Measurements from ENCODE around the gene SLC35A2.
A peak's percentile ranks its signal among the peaks of the same experiment; 100 is the strongest.
"Not testable (repeated sequence)": the region's sequence is repeated elsewhere in the genome, so short reads cannot be mapped to it uniquely, and the experiment has no call there.

Gene SLC35A2

DNA sequence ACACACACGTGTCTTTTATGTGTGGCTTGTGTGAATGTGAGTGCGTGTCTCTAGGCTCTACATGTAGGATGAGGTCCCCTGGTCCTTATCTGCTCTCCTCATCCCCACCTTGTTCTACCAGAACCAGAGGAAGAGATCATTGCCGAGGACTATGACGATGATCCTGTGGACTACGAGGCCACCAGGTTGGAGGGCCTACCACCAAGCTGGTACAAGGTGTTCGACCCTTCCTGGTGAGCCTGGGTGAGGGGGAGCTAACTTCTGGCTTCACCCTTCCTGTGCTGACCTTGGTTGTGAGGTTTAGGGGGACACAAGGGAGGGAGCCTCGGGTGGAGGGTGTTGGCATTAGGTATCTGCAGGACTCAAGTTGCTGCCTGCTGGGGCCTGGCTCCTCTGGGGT is 10.4 kb downstream of the SLC35A2 start:
- DNase-seq, result no peak

- DNase-seq, result no peak
These were observed 12.4 kb downstream of the SLC35A2 start for GRCh38 chrX:48899078-48899410.

DNA sequence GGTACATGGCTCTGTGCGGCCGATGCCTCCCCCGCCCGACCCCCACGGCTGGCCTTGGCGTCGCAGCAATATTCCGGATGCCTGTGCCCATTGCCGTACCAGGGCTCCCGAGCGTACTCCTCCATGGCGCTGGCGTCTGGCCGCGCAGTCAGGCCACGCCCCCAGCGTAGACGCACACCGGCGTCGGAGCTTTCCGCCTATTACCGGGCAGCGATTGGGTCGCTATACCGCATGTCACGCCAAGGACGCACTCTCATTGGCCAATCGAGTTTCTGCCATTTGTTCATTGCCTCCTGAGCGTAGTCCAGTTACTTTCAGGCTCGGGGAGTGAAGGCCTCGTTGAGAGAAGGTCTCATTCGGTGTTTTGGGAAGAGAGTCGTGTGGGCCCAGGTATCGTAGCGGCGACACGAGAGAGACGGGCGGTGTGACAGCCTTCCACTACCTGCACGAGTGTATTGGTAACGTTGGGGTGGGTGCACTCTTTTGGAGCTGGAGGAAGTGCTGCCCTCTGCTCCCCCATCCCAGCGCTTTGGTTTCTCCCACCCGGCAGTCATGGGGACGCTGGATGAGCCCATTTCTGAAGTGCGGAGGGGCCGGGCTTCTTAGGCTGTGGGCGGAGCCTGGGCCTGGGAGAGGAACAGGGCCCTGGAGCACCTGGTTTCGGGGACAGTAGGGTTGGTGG is 13.7 kb downstream of the SLC35A2 start, which contains the start of the genes PQBP1 and TIMM17B:
Gene PQBP1 (plus strand): TSS at position 306 of the 682 bp plus-strand sequence. CDS start 580 bp downstream, outside the sequence.
Gene TIMM17B (minus strand): TSS at position 144 of the 682 bp plus-strand sequence. CDS start 19 bp downstream, at position 125.
- peak; percentile 96 for DNase-seq

DNA sequence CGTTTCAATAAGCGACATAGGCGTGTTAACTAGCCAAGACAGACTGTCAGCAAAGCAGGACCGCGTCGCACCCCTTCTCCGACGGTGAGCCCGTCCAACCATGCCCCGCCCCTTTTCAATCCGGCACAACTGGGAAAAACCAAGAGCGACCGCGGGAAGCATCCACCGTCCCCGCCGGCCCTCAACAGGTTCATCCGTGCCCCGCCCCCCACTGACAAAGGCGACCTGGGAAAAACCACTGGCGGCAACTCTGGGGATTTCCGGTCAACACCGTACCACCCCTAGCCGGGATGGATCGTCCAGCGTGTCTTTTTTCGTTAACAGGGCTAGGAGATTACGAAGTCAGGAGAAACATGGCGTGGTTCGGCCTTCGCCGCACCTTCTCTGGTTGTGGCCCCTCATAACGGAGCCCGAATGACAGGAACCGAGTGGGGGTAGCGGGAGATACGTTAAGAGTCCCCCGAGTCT is 14.3 kb downstream of the SLC35A2 start:
- peak; percentile 91 for DNase-seq

- DNase-seq, result peak; percentile 35
These were observed 14.8 kb downstream of the SLC35A2 start for GRCh38 chrX:48896611-48897011.

DNA sequence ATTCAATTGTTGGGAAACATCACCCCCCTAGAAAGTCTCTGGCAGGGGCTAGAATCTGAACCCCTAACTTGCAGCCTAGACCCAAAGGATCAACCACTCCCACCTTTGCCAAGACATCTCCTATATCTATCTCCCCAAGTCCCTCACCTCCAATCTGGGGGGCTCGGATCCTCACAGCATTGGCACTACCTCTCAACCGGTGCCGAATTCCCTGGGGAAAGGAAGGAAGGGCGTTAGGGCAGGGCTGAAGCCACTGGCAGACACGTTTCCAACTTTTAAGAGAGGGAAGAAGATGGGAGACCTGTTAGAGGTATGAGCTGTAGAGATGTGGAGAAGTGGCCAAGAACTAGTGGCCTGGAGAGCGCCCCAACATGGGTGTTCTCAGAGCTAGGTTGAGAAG is 16.6 kb downstream of the SLC35A2 start:
- no peak for DNase-seq

- no peak for DNase-seq
These were observed 17.7 kb downstream of the SLC35A2 start for GRCh38 chrX:48893556-48894348.

DNA sequence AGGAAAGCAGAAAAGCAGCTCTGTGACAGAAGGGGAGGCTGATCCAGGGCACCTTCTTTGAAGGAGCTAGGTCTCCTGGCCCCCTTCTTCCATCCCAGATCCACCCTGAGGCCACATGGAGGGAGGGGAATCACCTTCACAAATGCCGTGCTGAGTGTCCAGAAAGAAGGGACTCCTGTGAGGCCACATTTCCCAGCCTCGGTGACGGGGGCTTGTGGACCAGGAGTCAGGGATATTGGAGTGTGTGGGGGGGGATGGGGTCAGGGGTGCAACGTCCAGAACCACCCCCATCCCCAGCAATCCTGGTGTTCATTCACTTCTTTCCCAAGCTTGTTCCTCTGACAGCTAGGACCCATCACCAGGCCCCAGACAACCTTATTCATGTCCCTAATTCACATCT is 18.6 kb downstream of the SLC35A2 start:
- DNase-seq, result no peak

DNA sequence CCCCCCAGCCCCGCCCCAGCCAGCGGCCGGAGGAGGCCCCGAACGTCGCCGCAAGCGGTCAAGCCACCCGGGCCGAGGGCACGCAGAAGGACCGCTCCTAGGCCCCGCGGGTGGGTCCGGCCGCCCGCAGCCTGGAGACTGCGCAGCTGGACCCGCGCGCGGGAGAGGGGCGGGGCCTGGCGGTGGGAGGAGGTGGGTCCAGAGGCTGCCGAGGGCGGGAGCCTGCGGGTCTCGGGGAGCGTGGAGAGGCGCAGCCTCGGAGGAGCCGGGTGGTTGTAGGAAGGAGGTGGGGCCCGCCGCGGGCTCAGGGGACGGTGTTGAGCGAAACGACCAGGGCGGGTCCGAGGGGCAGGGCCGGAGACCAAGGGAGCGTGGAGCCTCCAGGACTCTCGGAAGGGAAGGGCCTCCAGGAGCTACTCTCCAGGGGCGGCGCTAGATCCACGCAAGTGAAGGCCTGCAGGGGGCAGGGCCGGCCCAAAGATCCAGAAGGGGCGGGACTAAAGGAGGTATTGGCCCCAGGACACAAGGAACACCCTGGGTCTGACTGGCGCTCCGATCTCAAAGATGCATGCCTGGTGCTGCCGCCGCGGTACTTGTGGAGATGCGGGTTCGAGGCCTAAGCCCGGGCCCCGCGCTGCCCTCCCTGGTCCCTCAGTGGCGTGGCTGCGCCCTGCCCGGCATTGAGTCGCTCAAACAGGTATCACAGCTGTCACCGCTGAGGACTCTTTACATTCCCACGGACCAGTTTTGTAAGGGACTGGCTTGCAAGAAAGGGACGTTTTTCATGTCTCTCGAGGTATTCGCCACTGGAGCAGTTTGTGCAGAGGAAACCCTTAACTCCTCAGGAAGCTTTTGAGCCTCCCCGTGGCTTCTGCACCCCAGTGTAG is 19.8 kb downstream of the SLC35A2 start:
- DNase-seq, result peak; percentile 92

DNA sequence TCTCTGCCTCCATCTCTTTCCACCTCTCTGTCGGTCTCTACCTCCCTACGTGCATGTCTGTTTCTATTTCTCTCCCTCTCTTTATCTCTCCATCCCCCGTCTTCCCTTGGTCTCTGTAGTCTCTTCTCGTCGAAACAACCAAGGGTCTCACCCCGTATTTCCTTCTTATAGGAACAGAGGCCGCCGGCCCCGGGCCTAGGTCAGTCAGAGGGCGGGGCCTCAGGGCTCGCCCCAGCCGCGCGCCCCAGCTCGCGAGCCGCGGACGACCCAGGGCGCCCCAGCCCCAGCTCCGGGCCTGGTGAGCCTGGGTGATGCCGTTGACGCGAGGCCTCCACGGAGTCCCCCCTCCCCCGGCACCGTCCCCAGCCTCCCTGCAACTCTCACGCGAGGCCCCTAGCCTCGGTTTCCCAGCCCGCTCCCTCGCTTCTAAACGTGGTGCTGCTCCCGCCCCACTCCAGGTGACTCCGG is 20.5 kb downstream of the SLC35A2 start:
- peak; percentile 60 for DNase-seq

- no peak for DNase-seq
These were observed 21.0 kb downstream of the SLC35A2 start for GRCh38 chrX:48890296-48890925.

GRCh38 chrX:48886586-48886985 is 24.9 kb downstream of the SLC35A2 start:
- DNase-seq, result not testable (repeated sequence)

GRCh38 chrX:48883729-48884128 is 27.7 kb downstream of the SLC35A2 start:
- peak; percentile 33 for DNase-seq

- not testable (repeated sequence) for DNase-seq
These were observed 34.5 kb downstream of the SLC35A2 start for GRCh38 chrX:48876944-48877343.

GRCh38 chrX:48872017-48872416 is 39.4 kb downstream of the SLC35A2 start:
- DNase-seq, result not testable (repeated sequence)

- no peak for DNase-seq
These were observed 47.2 kb downstream of the SLC35A2 start for GRCh38 chrX:48864210-48864609.

DNA sequence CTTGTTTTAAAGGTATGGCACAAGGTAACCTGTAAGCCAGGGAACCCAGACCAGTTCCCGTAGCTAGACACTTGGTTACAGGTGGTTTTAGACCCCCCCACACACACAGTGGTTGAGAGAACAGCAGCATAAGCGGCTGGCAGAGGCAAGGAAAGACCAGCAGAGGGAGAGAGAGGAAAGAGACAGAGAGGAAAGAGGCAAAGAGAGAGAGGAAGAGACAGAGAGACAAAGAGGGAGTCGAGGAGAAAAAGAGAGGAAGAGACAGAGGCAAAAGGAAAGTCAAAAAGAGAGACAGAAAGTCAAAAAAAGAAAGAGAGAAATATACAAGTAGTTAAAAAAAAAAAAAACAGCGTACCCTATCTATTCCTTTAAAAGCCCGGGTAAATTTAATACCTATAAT is 56.5 kb downstream of the SLC35A2 start:
- DNase-seq, result no peak

DNA sequence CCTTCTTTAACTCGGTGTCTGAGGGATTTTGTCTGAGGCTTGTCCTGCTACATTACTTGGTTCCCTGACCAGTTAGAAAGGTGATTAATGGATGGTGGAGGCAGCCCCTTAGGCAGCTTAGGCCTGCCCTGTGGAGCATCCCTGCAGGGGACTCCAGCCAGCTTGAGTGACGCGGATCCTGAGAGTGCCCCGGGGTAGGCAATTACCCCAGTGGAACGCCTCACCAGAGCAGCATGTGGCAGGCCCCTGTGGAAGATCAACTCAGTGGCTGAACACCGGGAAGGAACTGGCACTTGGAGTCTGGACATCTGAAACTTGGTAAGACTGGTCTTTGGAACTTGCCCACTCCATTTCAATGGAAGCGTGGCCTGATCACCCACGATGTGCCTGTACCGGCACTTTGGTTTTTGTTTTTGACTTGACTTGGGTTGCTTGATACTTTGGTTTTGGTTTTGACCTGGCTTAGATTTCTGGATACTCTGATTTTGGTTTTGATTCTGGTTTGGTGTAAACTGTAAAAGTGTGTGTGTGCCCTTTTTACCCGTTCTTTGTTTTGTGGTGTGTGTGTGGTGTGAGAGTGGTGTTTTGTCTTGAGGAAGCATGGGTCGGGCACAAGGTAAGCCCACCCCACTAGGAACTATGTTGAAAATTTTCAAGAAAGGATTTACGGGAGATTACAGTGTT is 57.2 kb downstream of the SLC35A2 start:
- not testable (repeated sequence) for DNase-seq

DNA sequence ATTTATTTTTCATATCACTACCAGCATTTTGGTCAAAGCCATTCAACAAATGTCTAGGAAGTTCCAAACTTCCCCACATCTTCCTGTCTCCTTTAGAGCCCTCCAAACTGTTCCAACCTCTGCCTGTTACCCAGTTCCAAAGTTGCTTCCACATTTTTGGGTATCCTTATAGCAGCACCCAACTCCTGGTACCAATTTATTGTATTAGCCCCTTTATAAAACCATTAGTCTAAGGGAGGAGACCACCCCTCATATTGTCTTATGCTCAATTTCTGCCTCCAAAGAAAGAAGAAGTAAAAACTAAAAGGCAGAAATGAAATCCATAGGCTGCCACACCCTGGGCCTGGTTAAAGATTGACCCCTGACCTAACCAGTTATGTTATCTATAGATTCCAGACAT is 58.0 kb downstream of the SLC35A2 start:
- not testable (repeated sequence) for DNase-seq

Data from NCI-H146 (cell line).